AG09309 (cell line): Measurements from ENCODE around the gene PCP2.

Experiments used
- DNase-seq: peaks from one replicate; pipeline ENCODE4 v3.0.0-alpha.2; 2010; ENCODE audit warnings: low read depth
- H3K4me3 ChIP-seq: 2 replicates; pipeline ENCODE4 v1.5.1; 2011; ENCODE audit warnings: mild to moderate bottlenecking, low read depth, low read length, moderate library complexity; ENCODE audit not compliant: control insufficient read depth
- TF ChIP-seq, protein P1 (sequence below): IDR thresholded peaks from 2 replicates; pipeline ENCODE4 v1.5.1; 2011; ENCODE audit warnings: mild to moderate bottlenecking, low read depth, low read length, inconsistent platforms; ENCODE audit not compliant: insufficient read depth, control insufficient read depth; ENCODE audit errors: missing control alignments

Gene PCP2

DNA sequence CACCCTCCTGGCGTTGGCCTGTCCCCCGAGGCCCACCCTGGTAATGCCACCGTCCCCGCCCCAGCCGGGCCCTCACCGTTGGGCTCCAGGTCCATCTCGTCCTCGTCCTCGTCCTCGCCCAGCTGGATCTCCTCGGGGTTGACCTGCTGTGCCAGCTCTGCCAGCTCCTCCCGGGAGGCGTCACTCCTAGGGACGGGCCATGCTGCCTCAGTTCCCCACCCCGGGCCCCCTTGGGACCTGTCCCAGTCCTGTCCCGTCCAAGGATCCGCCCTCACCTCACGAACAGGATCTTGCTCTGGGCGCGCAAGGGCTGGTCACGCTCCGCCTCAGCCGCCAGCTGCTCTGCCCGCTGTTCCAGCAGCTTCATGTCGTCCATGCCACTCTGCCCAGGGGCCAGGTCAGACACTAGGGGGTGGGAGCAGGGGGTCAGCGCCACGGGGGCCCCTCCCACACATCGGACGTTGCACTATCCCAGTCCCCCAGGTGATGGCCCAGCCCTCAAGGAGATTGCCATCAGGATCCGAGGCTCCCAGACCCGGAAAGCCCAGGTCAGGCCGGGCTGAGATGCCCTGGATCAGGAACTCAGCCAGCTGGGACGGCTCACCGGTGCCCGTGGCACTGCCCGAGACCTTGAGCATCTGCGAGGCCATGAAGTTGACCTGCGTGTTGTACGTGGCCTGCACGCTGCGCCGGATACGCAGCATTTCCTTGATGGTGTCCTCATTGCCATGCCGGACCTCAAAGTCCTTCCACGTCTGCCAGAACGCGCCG lies 13.7 kb downstream of the PCP2 start:
- DNase-seq = no peak
- H3K4me3 ChIP-seq = no peak overlapping the region
- TF ChIP-seq, protein P1, sequence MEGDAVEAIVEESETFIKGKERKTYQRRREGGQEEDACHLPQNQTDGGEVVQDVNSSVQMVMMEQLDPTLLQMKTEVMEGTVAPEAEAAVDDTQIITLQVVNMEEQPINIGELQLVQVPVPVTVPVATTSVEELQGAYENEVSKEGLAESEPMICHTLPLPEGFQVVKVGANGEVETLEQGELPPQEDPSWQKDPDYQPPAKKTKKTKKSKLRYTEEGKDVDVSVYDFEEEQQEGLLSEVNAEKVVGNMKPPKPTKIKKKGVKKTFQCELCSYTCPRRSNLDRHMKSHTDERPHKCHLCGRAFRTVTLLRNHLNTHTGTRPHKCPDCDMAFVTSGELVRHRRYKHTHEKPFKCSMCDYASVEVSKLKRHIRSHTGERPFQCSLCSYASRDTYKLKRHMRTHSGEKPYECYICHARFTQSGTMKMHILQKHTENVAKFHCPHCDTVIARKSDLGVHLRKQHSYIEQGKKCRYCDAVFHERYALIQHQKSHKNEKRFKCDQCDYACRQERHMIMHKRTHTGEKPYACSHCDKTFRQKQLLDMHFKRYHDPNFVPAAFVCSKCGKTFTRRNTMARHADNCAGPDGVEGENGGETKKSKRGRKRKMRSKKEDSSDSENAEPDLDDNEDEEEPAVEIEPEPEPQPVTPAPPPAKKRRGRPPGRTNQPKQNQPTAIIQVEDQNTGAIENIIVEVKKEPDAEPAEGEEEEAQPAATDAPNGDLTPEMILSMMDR = no peak

DNA sequence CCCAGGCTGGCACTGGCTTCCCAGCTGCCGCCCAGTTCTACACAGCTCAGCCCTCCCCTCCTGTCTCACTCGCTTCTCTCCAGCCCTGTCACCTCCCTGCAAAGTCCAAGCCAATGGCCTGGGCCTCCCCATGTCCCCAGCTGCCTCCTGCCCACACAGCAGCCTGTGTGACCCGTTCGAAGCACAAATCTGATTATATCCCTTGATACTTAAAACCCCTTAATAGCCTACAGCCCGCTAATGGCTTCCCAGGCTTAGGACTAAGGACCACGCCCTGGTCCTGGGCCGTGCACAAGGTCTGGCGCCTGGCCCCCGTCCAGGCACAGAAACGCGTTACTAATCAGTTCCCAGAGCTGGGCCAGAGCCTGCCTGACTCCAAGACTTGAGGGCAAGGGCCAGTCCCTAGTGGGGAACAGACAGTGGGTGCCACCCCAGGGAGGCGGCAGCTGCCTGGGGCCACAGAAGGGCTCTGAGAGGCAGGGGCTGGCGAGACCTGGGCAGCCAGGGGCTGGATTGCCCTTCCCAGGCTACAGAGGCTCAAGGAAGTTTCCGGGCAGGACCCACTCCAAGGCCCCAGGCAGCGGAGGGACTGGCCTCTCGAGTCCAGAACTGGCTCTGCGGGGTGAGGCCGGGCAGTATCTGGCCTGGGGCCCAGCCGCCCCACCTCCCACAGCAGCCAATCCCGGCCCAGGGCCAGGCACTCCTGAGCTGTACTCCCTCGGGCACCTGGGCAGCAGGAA lies 14.6 kb downstream of the PCP2 start:
- no peak for DNase-seq
- no peak overlapping the region for H3K4me3 ChIP-seq
- TF ChIP-seq, protein P1 = no peak

DNA sequence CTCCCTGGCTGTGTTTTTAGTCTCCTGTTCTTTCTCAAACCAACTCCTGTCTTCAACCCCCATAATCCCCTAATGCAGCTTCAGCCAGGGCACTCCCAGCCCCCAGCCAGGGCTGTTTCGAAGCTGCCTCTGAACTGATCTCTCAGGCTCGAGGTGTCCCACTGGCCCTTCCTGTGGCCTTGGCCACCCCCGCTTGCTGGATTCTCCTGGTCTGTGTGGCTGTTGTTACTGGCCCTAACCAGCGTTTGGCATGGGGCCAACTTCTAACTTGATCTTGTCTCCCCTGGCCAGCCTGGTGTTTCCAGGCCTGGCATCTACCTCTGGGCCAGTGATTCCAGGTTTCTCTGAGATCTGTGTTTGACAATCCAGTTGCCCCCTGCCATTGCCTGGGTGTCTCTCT lies 15.2 kb downstream of the PCP2 start:
- DNase-seq = no peak
- TF ChIP-seq, protein P1 = no peak
- no peak overlapping the region for H3K4me3 ChIP-seq

DNA sequence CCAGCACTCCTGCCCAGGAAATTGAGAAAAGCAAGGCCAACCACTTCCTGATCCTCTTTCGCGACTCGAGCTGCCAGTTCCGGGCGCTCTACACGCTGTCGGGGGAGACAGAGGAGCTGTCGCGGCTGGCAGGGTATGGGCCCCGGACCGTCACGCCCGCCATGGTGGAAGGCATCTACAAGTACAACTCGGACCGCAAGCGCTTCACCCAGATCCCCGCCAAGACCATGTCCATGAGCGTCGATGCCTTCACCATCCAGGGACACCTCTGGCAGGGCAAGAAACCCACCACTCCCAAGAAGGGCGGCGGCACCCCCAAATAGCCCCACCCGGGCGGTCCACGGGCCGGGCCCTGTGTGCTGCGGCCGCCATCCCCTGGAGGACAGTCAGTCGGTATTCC lies 15.8 kb downstream of the PCP2 start:
- TF ChIP-seq, protein P1 = no peak
- no peak overlapping the region for H3K4me3 ChIP-seq
- no peak for DNase-seq

DNA sequence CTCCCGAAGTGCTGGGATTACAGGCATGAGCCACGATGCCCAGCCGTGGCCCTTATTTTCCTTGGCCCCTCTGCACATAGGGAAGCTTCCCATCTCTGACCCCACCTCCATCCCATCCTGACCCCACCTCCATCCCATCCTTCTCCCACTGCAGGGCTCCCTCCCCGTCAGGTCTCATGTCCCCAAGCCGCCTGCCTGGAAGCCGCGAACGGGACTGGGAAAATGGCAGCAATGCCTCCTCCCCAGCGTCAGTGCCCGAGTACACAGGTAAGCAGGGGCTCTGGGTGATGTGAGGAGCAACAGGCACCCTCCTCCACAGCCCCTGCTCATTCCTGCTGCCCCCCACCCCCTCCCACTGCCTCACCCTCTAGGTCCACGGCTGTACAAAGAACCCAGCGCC lies 16.3 kb downstream of the PCP2 start:
- H3K4me3 ChIP-seq = no peak overlapping the region
- no peak for DNase-seq
- TF ChIP-seq, protein P1 = no peak

DNA sequence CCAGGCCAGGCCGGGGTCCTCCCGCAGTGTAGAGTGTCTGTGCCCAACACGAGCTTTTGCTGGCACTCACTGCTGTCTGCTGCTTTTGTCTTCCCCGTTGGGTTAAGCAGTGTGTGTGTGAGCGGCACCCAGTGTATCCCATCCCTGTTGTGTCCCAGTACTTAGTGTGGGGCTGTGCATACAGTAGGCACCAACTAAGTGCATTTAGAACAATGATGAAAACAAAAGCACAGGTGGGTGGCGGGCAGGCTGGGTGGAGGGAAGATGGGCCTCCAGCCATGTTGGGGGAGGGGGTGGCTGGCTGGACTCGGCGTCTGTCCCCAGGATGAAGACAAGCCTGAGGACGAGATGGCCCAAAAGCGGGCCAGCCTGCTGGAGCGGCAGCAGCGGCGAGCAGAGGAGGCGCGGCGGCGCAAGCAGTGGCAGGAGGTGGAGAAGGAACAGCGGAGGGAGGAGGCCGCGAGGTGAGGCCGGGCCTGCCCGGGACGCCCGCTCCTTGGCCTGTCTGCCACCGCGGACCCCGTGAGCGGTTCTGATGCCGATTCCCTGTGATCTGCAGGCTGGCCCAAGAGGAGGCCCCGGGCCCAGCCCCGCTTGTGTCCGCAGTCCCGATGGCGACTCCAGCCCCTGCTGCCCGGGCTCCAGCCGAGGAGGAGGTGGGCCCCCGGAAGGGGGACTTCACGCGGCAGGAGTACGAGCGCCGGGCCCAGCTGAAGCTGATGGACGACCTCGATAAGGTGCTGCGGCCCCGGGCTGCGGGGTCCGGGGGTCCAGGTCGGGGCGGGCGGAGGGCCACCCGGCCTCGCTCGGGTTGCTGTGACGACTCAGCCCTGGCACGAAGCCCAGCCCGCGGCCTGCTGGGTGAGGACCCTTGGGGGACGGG lies 18.4 kb downstream of the PCP2 start:
- TF ChIP-seq, protein P1 = no peak
- no peak overlapping the region for H3K4me3 ChIP-seq
- DNase-seq = no peak
